HepG2 (cell line): Measurements from ENCODE around the gene WEE1. TPM values are rescaled to one million over a fixed set of nuclear protein-coding genes. Genes with fewer than 3 reads are reported as not detected.
A peak's percentile ranks its signal among the peaks of the same experiment; 100 is the strongest.

ENCODE experiments used
- ADNP ChIP-seq: sonication (generic); formaldehyde crosslinking; IDR thresholded peaks from 2 replicates; pipeline ENCODE4 v1.4.0; 2020; ENCODE audit warnings: missing genetic modification reagents
- ATAD3A ChIP-seq: sonication (generic); formaldehyde crosslinking; IDR thresholded peaks from 2 replicates; pipeline ENCODE4 v1.4.0; 2020; ENCODE audit warnings: missing genetic modification reagents
- DNMT3B ChIP-seq: conservative IDR thresholded peaks from 2 replicates; pipeline ENCODE4 v1.6.1; 2016; ENCODE audit warnings: missing biosample characterization, control low read depth
- GABPA ChIP-seq, 2 experiments: IDR thresholded peaks; 2 replicates each; pipeline ENCODE4 v1.6.1; 2011 to 2016; ENCODE audit warnings: low read depth in 2 of 2, low read length in 1 of 2, missing biosample characterization in 1 of 2, missing genetic modification characterization in 1 of 2
- HDAC2 ChIP-seq: sonication (generic); formaldehyde crosslinking; IDR thresholded peaks from 2 replicates; pipeline ENCODE4 v1.4.0; 2020; ENCODE audit warnings: missing genetic modification reagents
- HOXD1 ChIP-seq: sonication (generic); formaldehyde crosslinking; IDR thresholded peaks from 2 replicates; pipeline ENCODE4 v1.5.0; 2020; ENCODE audit warnings: missing genetic modification reagents
- KAT7 ChIP-seq: IDR thresholded peaks from 2 replicates; pipeline ENCODE4 v1.6.1; 2018; ENCODE audit warnings: borderline replicate concordance, missing compliant biosample characterization
- PAX8 ChIP-seq: sonication (generic); formaldehyde crosslinking; IDR thresholded peaks from 2 replicates; pipeline ENCODE4 v1.8.0; 2022; ENCODE audit warnings: mild to moderate bottlenecking, missing genetic modification reagents, borderline replicate concordance
- RARG ChIP-seq: sonication (generic); formaldehyde crosslinking; IDR thresholded peaks from 2 replicates; pipeline ENCODE4 v1.4.0; 2020; ENCODE audit warnings: low read depth, mild to moderate bottlenecking, missing genetic modification reagents
- RFXAP ChIP-seq: sonication (generic); formaldehyde crosslinking; IDR thresholded peaks from 2 replicates; pipeline ENCODE4 v1.4.0; 2020; ENCODE audit warnings: missing genetic modification reagents, borderline replicate concordance
- SP1 ChIP-seq, 2 experiments: fragments of 450-650 bp in 1 of 2; sonication (generic) in 1 of 2; formaldehyde crosslinking in 1 of 2; IDR thresholded peaks; 2 replicates each; pipeline versions ENCODE4 v1.4.0 to v1.6.1; 2016 to 2020; ENCODE audit warnings: missing genetic modification reagents in 1 of 2
- ZFP36L2 ChIP-seq: sonication (generic); formaldehyde crosslinking; IDR thresholded peaks from 2 replicates; pipeline ENCODE4 v1.4.0; 2020; ENCODE audit warnings: missing genetic modification reagents
- ZNF264 ChIP-seq: sonication (generic); formaldehyde crosslinking; IDR thresholded peaks from 2 replicates; pipeline ENCODE4 v1.4.0; 2020; ENCODE audit warnings: missing genetic modification reagents
- ZNF317 ChIP-seq: sonication (generic); formaldehyde crosslinking; IDR thresholded peaks from 2 replicates; pipeline ENCODE4 v1.5.0; 2020; ENCODE audit warnings: mild to moderate bottlenecking, missing genetic modification reagents
- ZNF484 ChIP-seq: sonication (generic); formaldehyde crosslinking; IDR thresholded peaks from 2 replicates; pipeline ENCODE4 v1.5.1; 2020; ENCODE audit warnings: mild to moderate bottlenecking, low read depth, missing genetic modification reagents, borderline replicate concordance
- ZNF607 ChIP-seq: sonication (generic); formaldehyde crosslinking; IDR thresholded peaks from 2 replicates; pipeline ENCODE4 v1.5.1; 2020; ENCODE audit warnings: missing genetic modification reagents, mild to moderate bottlenecking, borderline replicate concordance
- ZNF788 ChIP-seq: sonication (generic); formaldehyde crosslinking; IDR thresholded peaks from 2 replicates; pipeline ENCODE4 v1.5.0; 2020; ENCODE audit warnings: mild to moderate bottlenecking, missing genetic modification reagents, borderline replicate concordance
- ZSCAN9 ChIP-seq: IDR thresholded peaks from 2 replicates; pipeline ENCODE4 v1.6.1; 2016; ENCODE audit warnings: borderline replicate concordance
- polyA plus RNA-seq, 8 experiments: library from polyadenylated mRNA; depleted of rRNA in 3 of 8; stranded (reverse) in 7 of 8; unstranded in 1 of 8; fragments of >200 nt; fragmentation: Illumina TruSeq in 4 of 8; extraction: Trizol in 4 of 8; gene quantifications; 2 replicates each; pipeline versions ENCODE4 v1.2.1 to v1.2.3, GENCODE V29; 2011 to 2016; ENCODE audit warnings: low read depth in 4 of 8, missing spikeins in 1 of 8, mixed read lengths in 1 of 8; ENCODE audit not compliant: insufficient read depth in 1 of 8
- total RNA-seq, 5 experiments: library from RNA; depleted of rRNA; stranded (reverse); fragments of >200 nt; fragmentation: Illumina TruSeq; extraction: Trizol; gene quantifications; 2 replicates each; pipeline ENCODE4 v1.2.3, GENCODE V29; 2016; ENCODE audit warnings: low read depth in 1 of 5
- TF ChIP-seq, protein P1 (sequence below): sonication (generic); formaldehyde crosslinking; IDR thresholded peaks from 2 replicates; pipeline ENCODE4 v1.4.0; 2020; ENCODE audit warnings: missing genetic modification reagents
- TF ChIP-seq, protein P2 (sequence below): sonication (generic); formaldehyde crosslinking; IDR thresholded peaks from 2 replicates; pipeline ENCODE4 v1.8.1; 2023; ENCODE audit warnings: mild to moderate bottlenecking, missing genetic modification reagents, borderline replicate concordance
- TF ChIP-seq, protein P3 (sequence below): sonication (generic); formaldehyde crosslinking; IDR thresholded peaks from 2 replicates; pipeline ENCODE4 v1.8.1; 2023; ENCODE audit warnings: mild to moderate bottlenecking, missing genetic modification reagents
- TF ChIP-seq, protein P4 (sequence below): sonication (generic); formaldehyde crosslinking; IDR thresholded peaks from 2 replicates; pipeline ENCODE4 v1.5.1; 2020; ENCODE audit warnings: mild to moderate bottlenecking, missing genetic modification reagents, borderline replicate concordance

The WEE1 gene
- total and polyA plus RNA-seq, 2 of the 13 experiments (the other 11 are each of a cell fraction or from before 2014, with no cell fraction given) = 31.4 to 63.7 TPM

DNA sequence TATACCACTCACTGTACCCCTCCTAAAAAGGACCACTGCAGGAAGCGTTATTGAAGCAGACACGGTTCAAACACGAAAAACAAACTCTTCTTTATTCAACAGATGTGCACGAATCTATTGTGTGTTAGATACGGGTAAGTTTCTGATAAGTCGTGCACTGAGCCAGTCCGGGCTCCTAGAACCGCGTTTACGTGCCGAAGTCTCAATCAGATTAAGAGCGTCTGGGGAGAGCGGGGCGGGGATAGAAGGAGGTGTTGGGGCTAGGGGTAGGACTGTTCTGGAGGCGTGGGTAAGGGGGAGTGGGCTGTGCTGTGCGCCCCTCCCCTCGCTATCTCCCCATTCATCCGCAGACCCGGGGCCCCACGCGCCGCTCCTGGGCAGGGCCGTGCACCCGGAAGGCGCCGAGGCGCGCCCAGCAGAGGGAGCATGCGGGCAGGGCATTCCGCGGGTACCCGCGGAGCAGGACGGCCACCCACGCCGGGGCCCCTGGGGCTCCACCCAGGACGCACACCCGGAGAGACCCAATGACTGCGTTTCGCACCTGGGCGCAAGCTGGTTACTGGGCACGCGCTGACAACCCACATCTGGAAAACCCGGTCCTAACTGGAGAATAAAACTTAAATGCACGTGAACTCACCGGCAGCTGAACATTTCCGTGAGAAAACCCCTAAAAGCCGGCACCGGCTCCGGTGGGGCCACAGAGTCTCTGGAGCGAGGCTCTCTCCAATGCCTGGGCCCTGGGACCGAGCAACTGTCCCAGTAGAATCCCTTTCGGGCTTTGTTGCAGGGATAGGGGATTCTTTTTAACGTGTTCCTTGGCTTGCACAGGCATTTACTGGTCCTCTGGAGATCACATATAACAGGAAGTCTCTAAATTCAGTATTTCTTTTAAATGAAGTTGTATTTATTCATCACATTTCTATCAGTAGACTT lies 40.6 kb downstream of the WEE1 start (continued):
- TF ChIP-seq, protein P1, sequence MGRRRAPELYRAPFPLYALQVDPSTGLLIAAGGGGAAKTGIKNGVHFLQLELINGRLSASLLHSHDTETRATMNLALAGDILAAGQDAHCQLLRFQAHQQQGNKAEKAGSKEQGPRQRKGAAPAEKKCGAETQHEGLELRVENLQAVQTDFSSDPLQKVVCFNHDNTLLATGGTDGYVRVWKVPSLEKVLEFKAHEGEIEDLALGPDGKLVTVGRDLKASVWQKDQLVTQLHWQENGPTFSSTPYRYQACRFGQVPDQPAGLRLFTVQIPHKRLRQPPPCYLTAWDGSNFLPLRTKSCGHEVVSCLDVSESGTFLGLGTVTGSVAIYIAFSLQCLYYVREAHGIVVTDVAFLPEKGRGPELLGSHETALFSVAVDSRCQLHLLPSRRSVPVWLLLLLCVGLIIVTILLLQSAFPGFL (CRISPR knock-in tag) = no peak
- TF ChIP-seq GABPA (IDR thresholded peaks at IDR 0.05; ENCODE audit: low read depth, low read length) = 0 out of 2 replicates have a peak, but pooled peaks have one; percentile 24
- TF ChIP-seq GABPA (CRISPR knock-in tag; IDR thresholded peaks at IDR 0.05; ENCODE audit: low read depth) = peak; percentile 21; the same call in 1 of the 2 replicates
- TF ChIP-seq, protein P2, sequence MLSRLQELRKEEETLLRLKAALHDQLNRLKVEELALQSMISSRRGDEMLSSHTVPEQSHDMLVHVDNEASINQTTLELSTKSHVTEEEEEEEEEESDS (CRISPR knock-in tag) = no peak
- peak; percentile 31; the same call in 1 of the 2 replicates for TF ChIP-seq ZNF788
- TF ChIP-seq HOXD1 = no peak; the same call in 1 of the 2 replicates
- TF ChIP-seq ZNF607 = no peak
- peak; percentile 73; the same call in 1 of the 2 replicates for TF ChIP-seq HDAC2
- TF ChIP-seq, protein P3, sequence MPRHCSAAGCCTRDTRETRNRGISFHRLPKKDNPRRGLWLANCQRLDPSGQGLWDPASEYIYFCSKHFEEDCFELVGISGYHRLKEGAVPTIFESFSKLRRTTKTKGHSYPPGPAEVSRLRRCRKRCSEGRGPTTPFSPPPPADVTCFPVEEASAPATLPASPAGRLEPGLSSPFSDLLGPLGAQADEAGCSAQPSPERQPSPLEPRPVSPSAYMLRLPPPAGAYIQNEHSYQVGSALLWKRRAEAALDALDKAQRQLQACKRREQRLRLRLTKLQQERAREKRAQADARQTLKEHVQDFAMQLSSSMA = no peak
- no peak for TF ChIP-seq PAX8 (CRISPR knock-in tag)
- TF ChIP-seq ADNP = no peak
- TF ChIP-seq ZNF264 = no peak
- no peak for TF ChIP-seq ZFP36L2
- TF ChIP-seq DNMT3B (CRISPR knock-in tag) = peak; percentile 51; the same call in 1 of the 2 replicates
- no peak for TF ChIP-seq RARG (CRISPR knock-in tag)
- no peak for TF ChIP-seq KAT7 (CRISPR knock-in tag)
- no peak for TF ChIP-seq ZSCAN9 (CRISPR knock-in tag)
- TF ChIP-seq ZNF484 (CRISPR knock-in tag) = no peak
- TF ChIP-seq ATAD3A (CRISPR knock-in tag) = no peak
- peak; percentile 72; the same call in 1 of the 2 replicates for TF ChIP-seq RFXAP
- TF ChIP-seq SP1 (IDR thresholded peaks at IDR 0.05) = no peak
- TF ChIP-seq SP1 (CRISPR knock-in tag; IDR thresholded peaks at IDR 0.05) = no peak
- peak; percentile 19; the same call in 1 of the 2 replicates for TF ChIP-seq ZNF317 (CRISPR knock-in tag)
- TF ChIP-seq, protein P4, sequence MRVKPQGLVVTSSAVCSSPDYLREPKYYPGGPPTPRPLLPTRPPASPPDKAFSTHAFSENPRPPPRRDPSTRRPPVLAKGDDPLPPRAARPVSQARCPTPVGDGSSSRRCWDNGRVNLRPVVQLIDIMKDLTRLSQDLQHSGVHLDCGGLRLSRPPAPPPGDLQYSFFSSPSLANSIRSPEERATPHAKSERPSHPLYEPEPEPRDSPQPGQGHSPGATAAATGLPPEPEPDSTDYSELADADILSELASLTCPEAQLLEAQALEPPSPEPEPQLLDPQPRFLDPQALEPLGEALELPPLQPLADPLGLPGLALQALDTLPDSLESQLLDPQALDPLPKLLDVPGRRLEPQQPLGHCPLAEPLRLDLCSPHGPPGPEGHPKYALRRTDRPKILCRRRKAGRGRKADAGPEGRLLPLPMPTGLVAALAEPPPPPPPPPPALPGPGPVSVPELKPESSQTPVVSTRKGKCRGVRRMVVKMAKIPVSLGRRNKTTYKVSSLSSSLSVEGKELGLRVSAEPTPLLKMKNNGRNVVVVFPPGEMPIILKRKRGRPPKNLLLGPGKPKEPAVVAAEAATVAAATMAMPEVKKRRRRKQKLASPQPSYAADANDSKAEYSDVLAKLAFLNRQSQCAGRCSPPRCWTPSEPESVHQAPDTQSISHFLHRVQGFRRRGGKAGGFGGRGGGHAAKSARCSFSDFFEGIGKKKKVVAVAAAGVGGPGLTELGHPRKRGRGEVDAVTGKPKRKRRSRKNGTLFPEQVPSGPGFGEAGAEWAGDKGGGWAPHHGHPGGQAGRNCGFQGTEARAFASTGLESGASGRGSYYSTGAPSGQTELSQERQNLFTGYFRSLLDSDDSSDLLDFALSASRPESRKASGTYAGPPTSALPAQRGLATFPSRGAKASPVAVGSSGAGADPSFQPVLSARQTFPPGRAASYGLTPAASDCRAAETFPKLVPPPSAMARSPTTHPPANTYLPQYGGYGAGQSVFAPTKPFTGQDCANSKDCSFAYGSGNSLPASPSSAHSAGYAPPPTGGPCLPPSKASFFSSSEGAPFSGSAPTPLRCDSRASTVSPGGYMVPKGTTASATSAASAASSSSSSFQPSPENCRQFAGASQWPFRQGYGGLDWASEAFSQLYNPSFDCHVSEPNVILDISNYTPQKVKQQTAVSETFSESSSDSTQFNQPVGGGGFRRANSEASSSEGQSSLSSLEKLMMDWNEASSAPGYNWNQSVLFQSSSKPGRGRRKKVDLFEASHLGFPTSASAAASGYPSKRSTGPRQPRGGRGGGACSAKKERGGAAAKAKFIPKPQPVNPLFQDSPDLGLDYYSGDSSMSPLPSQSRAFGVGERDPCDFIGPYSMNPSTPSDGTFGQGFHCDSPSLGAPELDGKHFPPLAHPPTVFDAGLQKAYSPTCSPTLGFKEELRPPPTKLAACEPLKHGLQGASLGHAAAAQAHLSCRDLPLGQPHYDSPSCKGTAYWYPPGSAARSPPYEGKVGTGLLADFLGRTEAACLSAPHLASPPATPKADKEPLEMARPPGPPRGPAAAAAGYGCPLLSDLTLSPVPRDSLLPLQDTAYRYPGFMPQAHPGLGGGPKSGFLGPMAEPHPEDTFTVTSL (CRISPR knock-in tag) = peak; percentile 62; the same call in 1 of the 2 replicates
